Measurements from ENCODE around the gene SLC2A13.

DNA sequence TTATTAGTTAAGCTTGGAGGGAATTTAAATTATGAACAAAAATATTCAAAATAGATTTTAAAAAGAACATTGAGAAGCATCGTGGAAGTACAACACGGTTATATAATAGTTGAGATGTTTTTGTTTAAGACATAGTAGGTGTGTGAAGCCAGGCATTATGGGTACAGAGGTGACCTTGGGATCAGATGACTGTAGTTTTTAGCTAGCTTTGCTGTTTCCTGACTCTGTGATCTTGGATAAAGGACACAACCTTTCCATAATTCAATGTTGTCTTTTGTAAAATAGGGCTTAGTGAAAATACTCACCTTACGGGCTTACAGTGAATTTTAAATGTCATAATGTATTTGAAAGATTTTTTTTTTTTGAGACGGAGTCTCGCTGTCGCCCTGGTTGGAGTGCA, 239.7 kb downstream of the SLC2A13 start:
- TF ChIP-seq CTCF (IDR thresholded peaks at IDR 0.05) (no peak), POLR2A (IDR thresholded peaks at IDR 0.05) (no peak)

All from vagina (tissue), 2 donors.